SK-N-SH (cell line): ENCODE measurements around the gene OCA2.

ENCODE experiments used
- CHD2 ChIP-seq: fragments of 150-350 bp; IDR thresholded peaks from 2 replicates; pipeline ENCODE4 v1.6.1; 2018; ENCODE audit warnings: low read length; ENCODE audit not compliant: partially characterized antibody
- ELF1 ChIP-seq: IDR thresholded peaks from 2 replicates; pipeline ENCODE4 v1.4.0; 2012
- EP300 ChIP-seq, 2 experiments: IDR thresholded peaks; 2 replicates each; pipeline versions ENCODE4 v1.4.0 to v1.6.1; 2012; ENCODE audit warnings: borderline replicate concordance in 1 of 2, low read depth in 1 of 2, low read length in 1 of 2
- EZH2phosphoT487 ChIP-seq: fragments of 200-600 bp; sonication (generic); IDR thresholded peaks from 2 replicates; pipeline ENCODE4 v1.6.1; 2017; ENCODE audit warnings: low read depth, mixed run types, mild to moderate bottlenecking, antibody characterized with exemption, moderate library complexity, borderline replicate concordance
- GABPA ChIP-seq: IDR thresholded peaks from 2 replicates; pipeline ENCODE4 v1.4.0; 2012; ENCODE audit warnings: low read depth, mild to moderate bottlenecking
- POLR2AphosphoS5 ChIP-seq: IDR thresholded peaks from 2 replicates; pipeline ENCODE4 v1.6.1; 2012; ENCODE audit warnings: low read depth, low read length
- RXRA ChIP-seq: IDR thresholded peaks from 2 replicates; pipeline ENCODE4 v1.4.0; 2012; ENCODE audit warnings: low read depth, mild to moderate bottlenecking, borderline replicate concordance
- TCF12 ChIP-seq: IDR thresholded peaks from 2 replicates; pipeline ENCODE4 v1.4.0; 2012
- YY1 ChIP-seq: IDR thresholded peaks from 2 replicates; pipeline ENCODE4 v1.4.0; 2012; ENCODE audit warnings: low read depth, mild to moderate bottlenecking
- TF ChIP-seq, protein P1 (sequence below): IDR thresholded peaks from 2 replicates; pipeline ENCODE4 v1.6.1; 2012; ENCODE audit warnings: mild to moderate bottlenecking, low read depth, low read length, moderate library complexity
- TF ChIP-seq, protein P2 (sequence below): fragments of 200-600 bp; sonication (generic); IDR thresholded peaks from 2 replicates; pipeline ENCODE4 v1.6.1; 2017; ENCODE audit warnings: antibody characterized with exemption, mild to moderate bottlenecking, moderate library complexity
- TF ChIP-seq, protein P3 (sequence below): IDR thresholded peaks from 2 replicates; pipeline ENCODE4 v1.4.0; 2012; ENCODE audit warnings: low read depth, borderline replicate concordance

DNA sequence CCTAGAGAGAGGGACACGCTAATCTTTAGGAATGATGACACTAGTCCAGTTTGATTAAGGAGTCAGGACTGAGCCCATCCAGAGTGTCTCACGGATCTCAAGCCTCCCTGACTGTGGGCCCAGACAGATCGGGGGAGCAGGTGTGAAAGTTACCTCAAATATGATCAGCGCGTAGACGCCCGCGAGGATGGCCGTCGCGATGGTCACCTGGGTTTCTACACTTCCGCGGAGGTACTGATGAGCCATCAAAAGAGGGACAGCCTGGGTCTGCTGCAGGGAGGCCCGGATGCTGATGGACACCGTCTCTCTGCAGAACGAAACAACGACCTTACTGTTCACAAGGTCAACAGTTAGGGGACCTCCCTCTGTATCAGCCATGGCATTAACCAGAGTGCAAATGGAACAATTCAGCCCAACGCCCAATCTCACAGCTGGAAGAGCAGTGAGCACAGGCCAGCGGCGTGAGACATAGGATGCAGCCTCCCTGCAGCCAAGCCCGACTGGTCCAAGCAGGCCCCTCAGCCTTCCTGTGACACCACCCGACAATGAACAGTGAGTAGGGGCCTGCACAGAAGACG, 84.4 kb downstream of the OCA2 start:
- TF ChIP-seq, protein P1, sequence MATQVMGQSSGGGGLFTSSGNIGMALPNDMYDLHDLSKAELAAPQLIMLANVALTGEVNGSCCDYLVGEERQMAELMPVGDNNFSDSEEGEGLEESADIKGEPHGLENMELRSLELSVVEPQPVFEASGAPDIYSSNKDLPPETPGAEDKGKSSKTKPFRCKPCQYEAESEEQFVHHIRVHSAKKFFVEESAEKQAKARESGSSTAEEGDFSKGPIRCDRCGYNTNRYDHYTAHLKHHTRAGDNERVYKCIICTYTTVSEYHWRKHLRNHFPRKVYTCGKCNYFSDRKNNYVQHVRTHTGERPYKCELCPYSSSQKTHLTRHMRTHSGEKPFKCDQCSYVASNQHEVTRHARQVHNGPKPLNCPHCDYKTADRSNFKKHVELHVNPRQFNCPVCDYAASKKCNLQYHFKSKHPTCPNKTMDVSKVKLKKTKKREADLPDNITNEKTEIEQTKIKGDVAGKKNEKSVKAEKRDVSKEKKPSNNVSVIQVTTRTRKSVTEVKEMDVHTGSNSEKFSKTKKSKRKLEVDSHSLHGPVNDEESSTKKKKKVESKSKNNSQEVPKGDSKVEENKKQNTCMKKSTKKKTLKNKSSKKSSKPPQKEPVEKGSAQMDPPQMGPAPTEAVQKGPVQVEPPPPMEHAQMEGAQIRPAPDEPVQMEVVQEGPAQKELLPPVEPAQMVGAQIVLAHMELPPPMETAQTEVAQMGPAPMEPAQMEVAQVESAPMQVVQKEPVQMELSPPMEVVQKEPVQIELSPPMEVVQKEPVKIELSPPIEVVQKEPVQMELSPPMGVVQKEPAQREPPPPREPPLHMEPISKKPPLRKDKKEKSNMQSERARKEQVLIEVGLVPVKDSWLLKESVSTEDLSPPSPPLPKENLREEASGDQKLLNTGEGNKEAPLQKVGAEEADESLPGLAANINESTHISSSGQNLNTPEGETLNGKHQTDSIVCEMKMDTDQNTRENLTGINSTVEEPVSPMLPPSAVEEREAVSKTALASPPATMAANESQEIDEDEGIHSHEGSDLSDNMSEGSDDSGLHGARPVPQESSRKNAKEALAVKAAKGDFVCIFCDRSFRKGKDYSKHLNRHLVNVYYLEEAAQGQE = no peak
- TF ChIP-seq TCF12 = no peak
- TF ChIP-seq, protein P2, sequence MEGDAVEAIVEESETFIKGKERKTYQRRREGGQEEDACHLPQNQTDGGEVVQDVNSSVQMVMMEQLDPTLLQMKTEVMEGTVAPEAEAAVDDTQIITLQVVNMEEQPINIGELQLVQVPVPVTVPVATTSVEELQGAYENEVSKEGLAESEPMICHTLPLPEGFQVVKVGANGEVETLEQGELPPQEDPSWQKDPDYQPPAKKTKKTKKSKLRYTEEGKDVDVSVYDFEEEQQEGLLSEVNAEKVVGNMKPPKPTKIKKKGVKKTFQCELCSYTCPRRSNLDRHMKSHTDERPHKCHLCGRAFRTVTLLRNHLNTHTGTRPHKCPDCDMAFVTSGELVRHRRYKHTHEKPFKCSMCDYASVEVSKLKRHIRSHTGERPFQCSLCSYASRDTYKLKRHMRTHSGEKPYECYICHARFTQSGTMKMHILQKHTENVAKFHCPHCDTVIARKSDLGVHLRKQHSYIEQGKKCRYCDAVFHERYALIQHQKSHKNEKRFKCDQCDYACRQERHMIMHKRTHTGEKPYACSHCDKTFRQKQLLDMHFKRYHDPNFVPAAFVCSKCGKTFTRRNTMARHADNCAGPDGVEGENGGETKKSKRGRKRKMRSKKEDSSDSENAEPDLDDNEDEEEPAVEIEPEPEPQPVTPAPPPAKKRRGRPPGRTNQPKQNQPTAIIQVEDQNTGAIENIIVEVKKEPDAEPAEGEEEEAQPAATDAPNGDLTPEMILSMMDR = no peak
- no peak for TF ChIP-seq POLR2AphosphoS5
- TF ChIP-seq RXRA = no peak
- TF ChIP-seq EP300 (IDR thresholded peaks at IDR 0.05; ENCODE audit: borderline replicate concordance in 1 of 2, low read depth in 1 of 2, low read length in 1 of 2) = no peak
- no peak for TF ChIP-seq CHD2
- TF ChIP-seq ELF1 = no peak
- no peak for TF ChIP-seq YY1
- TF ChIP-seq, protein P3, sequence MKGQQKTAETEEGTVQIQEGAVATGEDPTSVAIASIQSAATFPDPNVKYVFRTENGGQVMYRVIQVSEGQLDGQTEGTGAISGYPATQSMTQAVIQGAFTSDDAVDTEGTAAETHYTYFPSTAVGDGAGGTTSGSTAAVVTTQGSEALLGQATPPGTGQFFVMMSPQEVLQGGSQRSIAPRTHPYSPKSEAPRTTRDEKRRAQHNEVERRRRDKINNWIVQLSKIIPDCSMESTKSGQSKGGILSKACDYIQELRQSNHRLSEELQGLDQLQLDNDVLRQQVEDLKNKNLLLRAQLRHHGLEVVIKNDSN = no peak
- no peak for TF ChIP-seq GABPA
- TF ChIP-seq EZH2phosphoT487 = no peak
